Cerebellar nuclear complex (tissue), 1 donor: ENCODE measurements around the gene APOL5.

Experiments used
- DNase-seq, 2 experiments: peaks; one replicate each; lab custom pipeline; 2025; lab: John Stamatoyannopoulos, UW

APOL5 gene

DNA sequence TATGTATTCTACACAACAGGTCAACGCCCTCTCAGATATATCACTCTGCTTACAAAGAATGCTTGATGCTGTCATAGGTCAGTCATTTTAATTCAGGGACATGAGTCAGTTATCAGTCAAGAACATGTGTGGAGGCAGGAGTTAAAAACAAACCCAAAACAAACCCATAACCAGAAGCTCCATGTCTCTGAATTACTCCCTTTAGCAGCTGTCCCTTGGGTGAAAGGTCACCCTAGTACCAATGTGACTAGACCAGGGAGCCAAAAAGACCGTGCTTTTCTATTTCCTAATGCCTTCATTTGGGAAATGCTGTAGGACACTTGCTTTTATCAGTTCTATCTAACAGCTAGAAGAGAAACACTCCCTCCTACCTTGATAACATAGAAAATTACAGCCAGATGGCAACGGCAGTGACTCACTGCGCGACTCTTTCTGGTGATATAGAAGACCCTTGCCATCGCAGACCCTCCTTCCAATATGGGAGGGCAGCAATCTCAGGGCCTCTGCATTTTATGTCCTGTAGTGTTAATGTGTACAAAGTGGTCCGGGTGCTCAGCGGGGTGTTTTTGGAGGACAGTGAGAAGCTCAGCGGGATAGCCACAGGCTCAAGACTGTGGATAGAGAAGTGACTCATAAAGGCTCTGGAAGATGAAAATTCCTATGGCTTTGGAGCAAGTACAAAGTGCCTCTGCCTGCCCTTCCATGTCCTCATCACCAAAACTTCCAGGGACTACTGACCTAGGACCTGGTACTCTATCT lies 24.8 kb downstream of the APOL5 start:
- DNase-seq, result no peak

DNA sequence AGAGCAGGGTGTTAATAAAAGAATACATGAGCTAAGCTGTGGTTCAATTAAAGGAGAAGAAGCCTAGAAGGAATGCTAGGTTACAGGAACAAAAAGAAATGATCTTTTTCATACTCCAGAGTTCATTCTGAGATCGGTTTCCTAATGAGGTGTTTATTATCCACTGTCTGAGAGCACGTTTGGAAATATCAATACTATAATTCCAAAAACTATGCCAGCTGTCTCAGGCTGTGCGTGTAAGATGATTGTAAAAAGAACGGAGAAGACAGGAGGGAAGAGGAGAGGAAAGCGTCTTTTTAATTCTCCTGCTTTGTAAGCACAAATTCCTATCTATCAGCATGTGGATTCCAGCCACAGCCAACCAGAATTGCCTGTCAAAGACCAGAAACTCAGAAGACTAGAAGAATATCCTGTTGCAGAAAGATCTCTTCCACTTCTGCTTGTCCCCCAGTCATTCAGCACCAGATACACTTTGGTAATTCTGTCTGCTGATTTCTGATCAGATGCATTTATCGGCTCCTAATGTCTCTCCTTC lies 25.7 kb downstream of the APOL5 start:
- no peak for DNase-seq

DNA sequence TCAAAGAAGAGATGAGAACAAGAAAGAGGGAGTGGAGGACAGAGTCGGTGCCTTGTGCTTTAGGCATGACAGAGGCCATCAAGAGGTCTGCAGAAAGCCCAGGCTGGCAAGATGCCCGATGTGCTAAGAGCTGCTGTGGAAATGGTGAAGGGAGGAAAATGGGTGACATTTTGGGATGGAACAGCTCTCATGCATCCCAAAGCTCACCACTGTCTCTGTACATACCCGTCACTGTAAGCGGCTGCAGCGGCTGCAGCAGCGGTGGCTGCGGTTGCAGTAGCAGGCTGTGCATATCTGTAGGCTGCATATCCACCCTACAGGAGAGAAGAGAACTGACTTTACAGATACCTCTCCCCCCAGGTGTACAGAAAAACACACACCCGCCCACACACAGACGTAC lies 28.6 kb downstream of the APOL5 start:
- no peak for DNase-seq

DNA sequence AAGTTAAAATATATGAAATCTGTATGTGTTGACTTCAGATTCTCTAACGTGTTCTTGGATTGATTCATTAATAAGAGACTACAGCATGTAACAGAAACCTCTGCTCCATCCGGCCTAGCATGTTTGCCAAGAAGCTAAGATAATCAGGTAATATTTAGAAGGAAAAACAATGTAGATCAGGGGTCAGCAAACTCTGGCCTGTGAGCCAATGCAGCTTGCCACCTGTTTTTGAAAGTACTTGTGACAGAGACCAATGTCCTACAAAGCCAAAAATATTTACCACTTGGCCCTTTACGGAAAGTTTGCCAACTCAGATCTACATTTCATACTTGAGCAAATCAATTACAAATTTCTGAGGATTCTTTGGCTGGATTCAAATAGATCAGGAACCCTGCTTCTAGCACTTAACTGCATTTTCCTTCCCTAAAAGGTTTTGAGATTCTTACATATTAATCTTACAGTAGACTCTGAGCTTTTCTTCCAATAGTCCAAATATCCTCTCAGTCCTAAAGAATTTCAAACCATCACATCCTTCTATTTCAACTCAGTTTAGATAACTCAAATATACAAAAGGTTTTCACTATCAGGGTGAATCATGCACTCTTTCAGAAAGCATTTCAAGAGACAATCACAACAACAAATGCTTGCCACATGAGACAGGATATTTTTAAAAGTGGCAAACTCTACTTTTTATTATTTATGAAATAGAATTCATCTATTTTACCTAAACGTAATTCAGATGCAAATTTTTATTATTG lies 29.5 kb downstream of the APOL5 start:
- no peak for DNase-seq

DNA sequence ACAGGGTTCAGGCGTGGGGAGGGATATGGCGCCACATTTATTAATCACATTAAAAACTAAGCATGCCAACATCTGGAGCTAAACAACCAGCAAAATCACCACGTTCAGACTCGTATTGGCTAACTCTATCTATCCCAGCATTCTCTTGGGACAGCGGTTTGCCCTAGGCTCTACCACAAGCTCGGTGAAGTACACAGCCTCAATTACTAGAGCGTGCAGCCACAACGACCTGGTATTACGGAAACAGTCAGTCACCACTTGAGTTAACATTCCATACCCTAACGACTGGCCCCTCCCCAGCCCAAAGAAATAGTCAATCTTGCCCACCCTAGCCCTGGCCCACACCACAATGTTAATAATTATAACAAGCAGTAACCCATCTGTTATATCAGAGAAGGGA lies 32.1 kb downstream of the APOL5 start:
- DNase-seq, result no peak

DNA sequence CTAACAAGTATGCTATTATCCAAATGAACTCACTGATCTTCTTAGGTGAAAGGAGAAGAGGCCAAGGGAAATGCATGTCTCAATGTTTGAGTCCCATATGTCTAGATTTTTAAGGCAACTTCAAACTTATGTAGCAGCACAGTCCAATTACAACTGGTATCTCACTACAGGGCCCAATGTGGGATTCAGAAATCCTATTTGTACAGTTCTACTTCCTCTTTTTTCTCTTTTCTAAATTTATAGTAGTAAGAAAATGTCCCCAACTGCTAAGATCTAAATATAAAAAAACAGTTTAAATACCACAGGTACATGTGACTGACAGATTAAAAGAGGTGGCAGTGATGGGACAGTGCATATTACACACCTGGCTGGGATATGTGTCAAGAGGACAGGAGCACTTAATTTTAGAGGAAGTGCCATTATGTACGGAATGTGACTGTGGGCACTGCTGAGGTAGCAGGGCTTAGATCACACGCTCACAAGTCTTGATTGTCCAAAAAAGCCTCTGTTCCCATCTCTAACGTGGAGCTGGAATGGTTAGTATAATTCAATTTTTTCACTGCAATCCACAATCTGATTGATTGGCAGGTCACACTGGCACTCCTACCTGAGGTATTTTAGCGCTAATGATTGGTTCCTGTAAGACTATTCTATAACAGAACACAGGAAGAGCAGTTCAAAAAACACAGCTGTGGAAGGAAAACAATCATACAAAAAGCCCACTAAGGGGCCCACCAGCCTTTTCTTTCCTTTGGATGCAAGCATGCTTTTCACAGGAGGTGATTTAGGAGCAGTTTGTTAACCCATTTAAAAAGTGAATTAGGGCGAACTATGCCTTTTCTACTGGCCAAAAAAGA lies 34.6 kb downstream of the APOL5 start:
- DNase-seq, result no peak

DNA sequence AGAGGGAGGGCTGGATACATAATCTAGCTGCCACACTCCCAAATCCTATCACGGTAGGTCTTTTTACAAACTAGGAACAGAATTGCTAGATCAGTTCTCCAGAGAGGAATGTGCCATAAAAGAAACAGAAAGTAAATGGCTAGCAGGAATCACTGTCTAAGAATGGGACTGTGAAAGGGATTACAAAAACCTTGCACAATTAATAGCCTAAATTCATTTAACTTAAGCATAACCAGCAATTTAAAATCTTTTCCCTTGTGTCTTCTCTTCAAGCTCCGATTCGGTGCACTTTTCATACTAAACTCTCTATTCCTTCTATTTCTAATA lies 35.2 kb downstream of the APOL5 start:
- DNase-seq, result no peak

DNA sequence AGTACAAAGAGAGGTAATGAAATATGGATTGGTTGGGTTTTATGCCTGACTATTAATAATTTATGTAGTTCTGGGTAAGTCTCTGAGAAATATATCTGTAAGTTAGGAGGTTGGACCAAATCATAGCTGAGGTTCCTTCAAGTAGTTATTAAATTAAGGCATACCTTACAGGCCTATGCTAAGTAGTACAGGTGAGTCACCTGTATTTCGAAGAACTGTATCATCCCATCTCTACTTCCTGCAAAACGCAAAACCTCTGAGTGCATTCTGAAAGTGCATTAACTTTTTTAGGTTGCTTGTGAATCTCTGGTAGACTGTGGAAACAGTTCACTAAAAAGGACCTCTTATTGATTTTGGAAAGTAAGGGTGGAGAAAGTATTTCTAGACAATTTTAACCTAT lies 37.1 kb downstream of the APOL5 start:
- no peak for DNase-seq

DNA sequence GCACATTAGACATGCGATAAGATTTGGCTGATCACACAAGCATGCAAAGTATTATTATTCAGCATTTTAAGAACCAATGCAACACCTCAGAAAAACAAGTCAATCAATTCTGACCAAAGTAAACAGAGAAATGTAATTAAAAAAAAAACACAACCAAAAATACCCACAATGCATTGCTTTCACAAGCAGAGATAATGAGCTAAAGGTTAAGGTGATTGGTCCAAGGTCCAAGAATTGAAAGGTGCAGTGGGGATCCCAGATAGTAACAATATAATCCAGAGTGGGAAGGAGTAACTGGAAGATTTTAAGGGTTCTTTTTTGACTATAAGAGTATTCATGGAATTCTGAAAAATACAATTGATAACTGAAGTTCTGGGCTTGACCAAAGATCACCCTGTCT lies 39.0 kb downstream of the APOL5 start:
- no peak for DNase-seq

DNA sequence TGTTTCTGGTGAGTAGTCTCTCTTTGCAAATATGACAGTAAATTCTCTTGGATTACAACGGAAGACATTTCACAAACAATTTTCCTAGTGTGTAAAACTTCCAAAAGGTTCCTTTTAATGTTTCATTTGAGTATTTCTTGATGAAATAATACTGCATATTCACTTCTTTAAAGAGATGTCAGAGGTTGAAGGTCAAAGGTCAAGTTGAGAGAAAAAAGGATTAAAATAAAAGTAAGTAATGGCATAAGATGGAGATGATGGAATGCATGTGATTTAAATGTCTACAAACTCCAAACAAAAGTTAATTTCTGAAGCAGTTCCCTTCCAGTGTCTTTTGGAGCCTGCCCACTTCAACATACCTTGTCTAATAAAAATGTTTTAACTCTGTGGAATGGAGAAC lies 40.7 kb downstream of the APOL5 start:
- DNase-seq, result no peak

DNA sequence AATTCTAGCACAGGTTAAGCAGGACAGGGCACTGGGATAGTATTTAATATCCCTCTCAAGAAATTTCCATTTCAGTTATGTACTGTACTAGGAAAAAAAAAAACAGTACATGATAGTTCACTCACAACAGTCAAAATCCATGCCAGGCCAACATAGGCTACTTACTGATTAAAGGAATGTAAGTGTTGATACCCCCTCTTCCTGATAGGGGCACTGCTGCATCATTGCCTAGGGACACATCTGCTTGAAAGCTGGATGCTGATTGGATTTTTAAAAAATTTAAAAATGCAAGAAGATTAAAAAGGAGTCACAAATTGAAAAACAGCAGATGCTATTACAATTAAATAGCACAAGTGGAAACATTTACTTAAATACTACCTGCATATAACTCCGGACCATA lies 43.4 kb downstream of the APOL5 start:
- DNase-seq, result no peak

DNA sequence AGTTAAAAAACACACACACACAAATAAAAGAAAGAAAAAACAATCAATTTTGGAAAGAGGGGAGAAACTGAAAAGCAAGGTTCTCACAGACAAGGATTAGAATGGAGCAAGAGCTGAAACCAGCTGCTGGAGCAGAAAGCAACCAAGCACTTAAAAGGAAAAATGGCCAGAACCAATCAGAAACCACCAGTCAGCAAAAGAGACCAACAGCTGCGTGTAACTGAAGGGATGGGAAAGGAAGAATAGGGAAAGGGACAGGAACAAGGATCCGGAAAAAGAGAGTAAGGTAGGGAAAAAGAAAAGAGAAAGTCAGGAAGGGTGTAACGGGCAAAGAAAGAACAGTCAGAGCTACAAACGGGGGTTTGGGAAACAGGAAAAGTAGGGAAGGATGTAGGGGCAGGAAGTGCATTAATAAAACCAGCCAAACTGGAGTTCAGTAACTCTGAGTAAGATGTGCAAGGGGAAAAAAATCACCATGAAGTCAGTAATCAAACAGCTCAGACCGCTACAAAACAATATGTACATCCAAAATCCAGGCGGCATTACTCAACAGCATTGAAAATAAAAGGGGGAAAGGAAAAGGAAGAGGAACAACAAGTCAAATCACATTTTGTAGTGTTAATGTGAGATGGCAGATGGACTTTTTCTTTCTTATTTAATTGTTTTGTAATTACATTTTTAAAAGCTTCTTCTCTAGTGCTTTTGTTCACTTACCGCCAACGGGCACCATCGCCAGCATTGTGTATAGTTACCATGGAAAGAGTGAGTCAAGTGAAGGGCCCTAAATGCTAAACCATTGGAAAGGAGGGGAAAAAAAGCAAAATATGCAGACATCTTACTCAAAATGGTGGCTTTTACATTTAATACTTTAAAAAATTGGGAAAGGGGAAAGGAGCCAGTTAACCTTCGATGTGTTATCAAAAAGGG lies 49.2 kb downstream of the APOL5 start:
- no peak for DNase-seq

DNA sequence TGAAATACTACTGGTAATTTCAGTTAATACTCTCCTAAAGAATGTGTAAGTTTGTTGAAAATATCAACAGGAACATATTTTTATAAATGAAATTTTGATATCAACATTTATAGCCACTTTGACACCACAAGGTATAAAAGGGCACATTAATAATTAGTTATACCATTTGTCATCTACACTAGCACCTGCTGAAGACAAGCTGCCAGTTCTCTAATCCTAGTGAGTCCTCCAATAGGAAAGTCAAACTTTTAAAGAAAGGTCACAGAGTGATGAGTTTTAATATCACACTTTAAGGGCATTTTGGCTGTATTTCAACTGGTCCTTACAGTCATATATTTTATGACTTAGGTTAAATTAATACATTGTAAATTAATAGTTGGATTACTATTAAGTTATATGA lies 52.3 kb downstream of the APOL5 start:
- DNase-seq, result no peak

DNA sequence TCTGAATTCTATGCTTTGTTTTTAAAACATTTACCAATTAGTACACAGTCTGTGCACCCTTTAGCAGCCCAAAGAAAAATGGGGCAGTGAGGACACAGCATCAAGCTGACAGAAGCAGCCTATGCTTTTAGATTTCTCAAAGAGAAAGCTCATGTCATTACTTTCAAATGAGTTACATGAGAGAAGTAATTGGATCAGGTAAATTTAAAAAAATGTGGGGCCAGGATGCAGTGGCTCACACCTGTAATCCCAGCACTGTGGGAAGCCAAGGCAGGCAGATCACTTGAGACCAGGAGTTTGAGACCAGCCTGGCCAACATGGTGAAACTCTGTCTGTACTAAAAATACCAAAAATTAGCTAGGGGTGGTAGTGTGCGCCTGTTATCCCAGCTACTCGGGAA lies 57.7 kb downstream of the APOL5 start:
- DNase-seq, result no peak

DNA sequence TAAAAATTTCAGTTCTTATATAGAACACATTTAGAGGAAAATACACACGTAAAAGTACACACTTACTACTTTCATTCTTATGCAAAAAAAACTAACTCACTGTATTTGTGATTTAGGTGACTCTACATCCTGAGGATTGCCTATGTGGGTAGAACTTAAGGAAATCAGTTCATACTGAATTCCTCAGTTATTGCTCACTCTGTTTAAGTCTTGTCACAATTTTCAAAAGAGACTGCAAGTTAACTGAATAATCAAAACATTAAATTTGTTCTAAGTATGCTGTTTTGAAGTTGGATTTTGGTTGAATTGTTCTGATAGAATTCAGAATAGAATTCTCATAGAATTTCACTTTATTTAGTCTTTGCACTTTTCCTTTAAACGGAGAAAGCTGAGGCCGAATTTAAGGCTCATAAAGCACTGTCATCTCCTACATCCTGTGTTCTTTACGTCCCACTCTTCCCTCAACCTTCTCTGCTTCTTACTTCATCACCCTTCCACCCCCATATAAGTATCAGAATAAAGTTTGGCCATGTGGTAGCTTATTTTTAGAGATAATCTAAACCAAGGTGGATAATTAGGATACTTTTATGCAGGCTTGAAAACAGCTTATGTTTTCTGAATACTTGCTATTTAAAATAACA lies 59.8 kb downstream of the APOL5 start:
- DNase-seq, result no peak
